HG03066 (cell line): ENCODE results near the gene KLHL15.

ENCODE experiments used
- ATAC-seq: cut with Tn5 transposase; IDR thresholded peaks from one replicate; pipeline ENCODE4 v1.9.1; 2021; ENCODE audit warnings: low read depth; ENCODE audit not compliant: unreplicated experiment

The KLHL15 gene

DNA sequence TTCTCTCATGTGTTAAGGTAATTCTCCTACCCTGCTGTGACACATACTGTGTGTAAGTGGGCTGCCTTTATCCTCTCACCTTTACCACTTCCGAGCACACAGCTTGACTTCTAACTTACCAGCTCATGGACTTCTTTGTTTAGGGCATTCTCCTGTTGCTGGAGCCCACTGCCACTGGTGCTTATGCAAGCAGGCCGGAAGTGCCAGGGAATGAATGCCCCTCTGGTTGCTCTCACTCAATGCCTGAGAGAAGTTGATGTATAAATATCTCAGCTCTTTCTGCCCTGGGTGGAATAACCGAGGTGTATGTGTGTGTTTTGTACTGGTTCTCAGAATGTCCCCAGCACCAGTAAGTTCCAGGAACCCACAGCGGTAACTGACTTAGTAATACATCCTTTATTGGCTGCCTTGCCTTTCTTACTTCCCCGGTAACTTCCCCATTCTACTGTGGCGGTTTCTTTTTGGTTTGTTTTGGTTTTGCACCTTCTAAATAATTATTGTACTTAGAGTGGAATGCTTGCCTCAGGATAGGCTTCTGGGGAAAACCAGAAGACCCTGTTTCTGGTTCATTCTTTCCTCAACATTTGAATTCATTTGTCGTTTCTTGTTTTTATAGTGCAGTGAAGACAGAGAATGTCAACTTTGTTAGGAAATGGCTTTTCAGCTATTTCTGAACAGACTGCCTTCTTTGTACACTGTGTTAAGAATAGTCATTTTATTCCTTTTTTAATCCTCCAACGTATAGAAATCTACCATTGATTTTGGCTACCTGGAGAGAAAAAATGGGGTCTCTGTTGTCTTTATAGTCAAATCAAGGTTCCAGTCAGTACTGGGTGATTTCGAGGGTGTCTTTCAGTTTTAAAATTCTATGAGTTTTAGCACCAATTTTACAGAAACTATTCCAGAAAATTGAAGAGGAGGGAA is 73.7 kb downstream of the KLHL15 start:
- peak; percentile 87 for ATAC-seq

DNA sequence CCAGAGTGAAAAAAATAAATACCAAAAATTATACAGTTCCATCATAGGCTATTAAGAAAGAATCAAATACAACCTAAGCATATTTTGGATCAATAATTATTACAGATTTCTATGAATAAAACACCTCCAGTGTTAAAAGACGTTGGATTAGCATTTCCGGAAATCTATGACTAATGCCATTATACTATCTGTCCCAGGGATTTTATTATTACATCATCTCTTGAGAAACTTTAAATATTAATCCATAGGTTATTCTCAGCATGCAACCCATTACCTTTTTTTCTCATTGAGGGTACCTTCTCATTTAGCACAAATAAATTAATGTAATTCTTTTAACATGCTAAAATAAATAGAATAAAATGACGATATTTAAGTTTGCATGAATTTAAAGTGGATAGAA is 74.6 kb downstream of the KLHL15 start:
- no peak for ATAC-seq

DNA sequence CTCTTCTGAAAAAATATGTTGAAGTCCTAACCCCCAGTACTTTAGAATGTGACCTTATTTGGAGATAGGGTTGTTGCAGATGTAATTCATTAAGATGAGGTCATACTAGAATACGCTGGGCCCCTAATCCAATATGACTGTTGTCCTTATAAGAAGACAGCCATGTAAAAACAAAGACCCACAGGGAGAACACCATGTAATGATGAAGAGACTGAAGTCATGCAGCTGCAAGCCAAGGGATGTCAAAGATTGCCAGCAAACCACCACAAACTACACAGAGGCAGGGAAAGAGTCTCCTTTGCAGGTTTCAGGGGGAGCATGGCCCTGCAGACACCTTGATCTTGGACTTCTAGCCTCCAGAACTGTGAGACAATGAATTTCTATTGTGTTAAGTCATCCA is 81.8 kb downstream of the KLHL15 start:
- ATAC-seq, result no peak

DNA sequence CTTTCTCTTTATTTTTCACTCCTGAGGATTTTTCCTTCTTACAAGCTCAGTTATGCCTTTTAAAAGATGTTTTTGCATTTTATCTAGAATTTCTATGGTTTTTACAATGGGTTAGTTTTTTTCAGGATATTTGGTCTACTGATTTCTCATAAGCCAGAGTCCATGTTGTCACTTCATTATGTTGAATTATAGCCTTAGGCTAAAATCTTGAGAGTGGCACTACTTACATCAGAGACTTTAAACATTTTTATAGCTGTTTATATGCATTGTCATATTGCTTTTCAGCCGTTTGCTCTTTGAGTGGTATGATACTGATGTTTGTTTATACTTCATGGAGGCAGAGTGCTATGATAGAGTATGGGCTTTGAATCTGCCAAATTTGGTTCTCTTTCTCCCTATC is 82.8 kb downstream of the KLHL15 start:
- ATAC-seq, result no peak

DNA sequence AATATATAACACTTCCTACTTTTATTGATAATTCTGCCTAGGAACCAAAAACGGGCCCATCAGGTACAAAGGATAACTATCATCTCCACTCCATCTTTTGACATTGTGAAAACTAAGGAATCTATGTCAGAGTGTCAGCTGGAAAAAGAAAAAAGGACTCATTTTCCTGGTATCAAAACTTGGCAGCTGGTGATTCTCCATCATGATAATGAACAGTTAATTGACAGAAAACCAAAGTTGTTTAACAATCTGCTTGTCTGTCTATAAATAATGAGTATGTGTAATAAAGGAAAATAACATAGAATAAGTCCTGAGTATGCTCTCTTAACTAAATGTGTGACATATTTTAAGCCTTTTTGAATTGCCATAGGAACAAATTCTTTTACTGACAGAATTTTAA is 87.8 kb downstream of the KLHL15 start:
- ATAC-seq, result no peak

DNA sequence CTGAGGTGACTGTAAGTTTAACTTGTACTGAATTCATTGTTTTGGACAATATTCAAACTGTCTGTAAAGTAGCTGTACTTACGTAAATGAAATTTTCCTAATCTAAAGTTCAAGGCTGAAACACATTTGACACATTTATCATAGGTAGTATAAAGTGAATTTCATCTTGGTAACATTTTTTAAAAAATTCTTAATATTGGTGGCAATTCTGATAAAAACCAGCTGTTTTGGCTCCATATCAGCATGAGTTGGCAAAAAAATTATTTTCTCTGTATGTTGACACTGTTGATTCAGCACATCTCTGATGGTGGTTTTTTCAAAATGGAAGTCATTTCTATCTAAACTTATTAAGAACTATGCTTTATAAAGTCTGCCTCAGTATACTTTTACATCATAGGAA is 88.3 kb downstream of the KLHL15 start:
- no peak for ATAC-seq

GRCh38 chrX:23937100-23937499 is 89.9 kb downstream of the KLHL15 start:
- no peak for ATAC-seq

DNA sequence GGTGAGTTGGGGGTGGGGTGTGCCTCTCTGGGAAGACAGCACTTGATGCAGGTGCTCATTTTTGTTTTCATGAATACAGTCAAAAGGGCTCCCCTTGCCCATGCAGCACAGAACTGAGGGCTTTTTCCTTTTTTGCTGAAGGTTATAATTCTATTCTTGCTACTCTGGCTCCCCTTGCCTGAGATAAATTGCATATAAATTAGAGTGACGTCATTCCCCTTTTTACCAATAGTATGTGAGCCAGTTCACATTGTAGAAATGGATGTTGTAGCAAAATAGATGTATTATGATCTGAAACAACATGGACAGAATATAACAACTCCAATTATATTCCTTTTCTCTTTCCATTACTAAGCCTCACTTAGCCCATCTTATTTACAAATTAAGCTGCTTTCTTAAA is 90.8 kb downstream of the KLHL15 start:
- ATAC-seq, result no peak

DNA sequence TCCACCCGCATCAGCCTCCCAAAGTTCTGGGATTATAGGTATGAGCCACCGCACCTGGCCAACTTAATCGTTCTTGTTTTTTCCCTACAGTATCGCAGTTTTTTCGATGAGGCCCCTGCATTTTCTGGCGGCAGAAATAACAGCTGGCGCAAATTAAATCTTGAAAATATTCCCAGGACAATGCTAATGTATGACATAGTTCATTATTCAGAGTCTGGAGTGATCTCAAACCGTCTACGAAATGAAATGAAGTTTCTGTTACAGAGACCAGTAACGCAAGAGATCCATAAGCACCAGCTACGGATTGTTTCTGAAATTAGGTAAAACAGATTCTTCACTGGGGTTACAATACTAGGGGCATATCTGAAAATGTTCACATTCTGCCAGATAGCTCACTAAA is 91.9 kb downstream of the KLHL15 start:
- ATAC-seq, result no peak
